Panc1 (cell line): ENCODE data around the gene KCNC1. TPM values are rescaled to one million over a fixed set of nuclear protein-coding genes. Genes with fewer than 3 reads are reported as not detected.

Experiments
- ATAC-seq: fragments of 200-7000 bp; cut with Tn5 transposase; 2 replicates; pipeline ENCODE4 v1.9.1; 2020; ENCODE audit warnings: mild to moderate bottlenecking, moderate library complexity
- BruUV-seq: library from RNA; stranded (reverse); fragments of 400-500 nt; replicated peaks from 2 replicates; lab custom pipeline; 2021; lab: Mats Ljungman, UMichigan
- CTCF ChIA-PET: fragments of 300-600 bp; sonication (Branson Sonifier 250); formaldehyde crosslinking; loops from one replicate; lab custom pipeline; 2022; ENCODE audit warnings: antibody characterized with exemption; lab: Charles Lee
- POLR2A ChIA-PET: fragments of 300-600 bp; sonication (Branson Sonifier 250); formaldehyde crosslinking; loops from one replicate; lab custom pipeline; 2022; ENCODE audit warnings: antibody characterized with exemption; lab: Charles Lee
- DNase-seq: peaks from one replicate; pipeline ENCODE4 v3.0.0-alpha.2; 2010; ENCODE audit warnings: low read depth, low spot score
- H3K27ac ChIP-seq: 2 replicates; pipeline ENCODE4 v1.5.1; 2011; ENCODE audit warnings: mild to moderate bottlenecking, low read length, inconsistent platforms
- H3K27me3 ChIP-seq: fragments of 200-500 bp; sonication (Bioruptor generic); 2 replicates; pipeline ENCODE4 v1.6.0; 2014; ENCODE audit warnings: low read length, inconsistent platforms; ENCODE audit not compliant: control insufficient read depth, insufficient read depth
- H3K36me3 ChIP-seq: fragments of 200-500 bp; sonication (Bioruptor generic); 2 replicates; pipeline ENCODE4 v1.5.1; 2014; ENCODE audit warnings: inconsistent platforms, mild to moderate bottlenecking, low read length, moderate library complexity; ENCODE audit not compliant: control insufficient read depth, insufficient read depth
- H3K4me1 ChIP-seq: 2 replicates; pipeline ENCODE4 v1.5.1; 2011; ENCODE audit warnings: inconsistent platforms, mild to moderate bottlenecking, low read length, moderate library complexity; ENCODE audit not compliant: control insufficient read depth, insufficient read depth
- H3K4me3 ChIP-seq, 2 experiments: 2 replicates each; pipeline ENCODE4 v1.5.1; 2011 to 2012; ENCODE audit warnings: low read depth in 2 of 2, low read length in 2 of 2, mild to moderate bottlenecking in 2 of 2, inconsistent platforms in 1 of 2, moderate library complexity in 1 of 2
- H3K9me3 ChIP-seq: fragments of 200-500 bp; sonication (Bioruptor generic); 2 replicates; pipeline ENCODE4 v1.5.1; 2014; ENCODE audit warnings: low read depth, mild to moderate bottlenecking, inconsistent platforms, low read length, moderate library complexity; ENCODE audit not compliant: control insufficient read depth, insufficient read depth
- POLR2AphosphoS5 ChIP-seq: IDR thresholded peaks from 2 replicates; pipeline ENCODE4 v1.6.1; 2012; ENCODE audit warnings: mild to moderate bottlenecking, low read depth, low read length, moderate library complexity
- REST ChIP-seq, 2 experiments: IDR thresholded peaks; 2 replicates each; pipeline ENCODE4 v1.6.1; 2011 to 2012; ENCODE audit warnings: low read depth in 2 of 2, control low read depth in 1 of 2, low read length in 1 of 2, mild to moderate bottlenecking in 1 of 2, moderate library complexity in 1 of 2; ENCODE audit not compliant: insufficient read depth in 1 of 2
- SIN3A ChIP-seq: IDR thresholded peaks from 2 replicates; pipeline ENCODE4 v1.6.1; 2012; ENCODE audit warnings: low read depth, mild to moderate bottlenecking, low read length, moderate library complexity, borderline replicate concordance; ENCODE audit not compliant: insufficient read depth
- TCF7L2 ChIP-seq: IDR thresholded peaks from 2 replicates; pipeline ENCODE4 v1.6.1; 2011; ENCODE audit warnings: mild to moderate bottlenecking, low read depth, low read length, inconsistent platforms
- in situ Hi-C: cut with HindIII; loops from 2 replicates; pipeline ENCODE4 v1.10.0; 2016; ENCODE audit warnings: low sequenced_read_pairs, low pct_unique_long_range_greater_than_20kb
- intact Hi-C: fragments of 100-400 bp; cut with micrococcal nuclease; formaldehyde crosslinking; loops from one replicate; pipeline ENCODE4 v1.10.0; 2022; ENCODE audit not compliant: unreplicated experiment
- total RNA-seq: library from RNA; stranded (reverse); gene quantifications from one replicate; pipeline ENCODE4 v1.2.1, GENCODE V29; 2021; ENCODE audit not compliant: unreplicated experiment
- TF ChIP-seq, protein P1 (sequence below): fragments of 450-650 bp; IDR thresholded peaks from 2 replicates; pipeline ENCODE4 v1.5.1; 2017; ENCODE audit warnings: mild to moderate bottlenecking

Gene KCNC1
- total RNA-seq, 1 experiment from 2014 or later, result 0.95 TPM

DNA sequence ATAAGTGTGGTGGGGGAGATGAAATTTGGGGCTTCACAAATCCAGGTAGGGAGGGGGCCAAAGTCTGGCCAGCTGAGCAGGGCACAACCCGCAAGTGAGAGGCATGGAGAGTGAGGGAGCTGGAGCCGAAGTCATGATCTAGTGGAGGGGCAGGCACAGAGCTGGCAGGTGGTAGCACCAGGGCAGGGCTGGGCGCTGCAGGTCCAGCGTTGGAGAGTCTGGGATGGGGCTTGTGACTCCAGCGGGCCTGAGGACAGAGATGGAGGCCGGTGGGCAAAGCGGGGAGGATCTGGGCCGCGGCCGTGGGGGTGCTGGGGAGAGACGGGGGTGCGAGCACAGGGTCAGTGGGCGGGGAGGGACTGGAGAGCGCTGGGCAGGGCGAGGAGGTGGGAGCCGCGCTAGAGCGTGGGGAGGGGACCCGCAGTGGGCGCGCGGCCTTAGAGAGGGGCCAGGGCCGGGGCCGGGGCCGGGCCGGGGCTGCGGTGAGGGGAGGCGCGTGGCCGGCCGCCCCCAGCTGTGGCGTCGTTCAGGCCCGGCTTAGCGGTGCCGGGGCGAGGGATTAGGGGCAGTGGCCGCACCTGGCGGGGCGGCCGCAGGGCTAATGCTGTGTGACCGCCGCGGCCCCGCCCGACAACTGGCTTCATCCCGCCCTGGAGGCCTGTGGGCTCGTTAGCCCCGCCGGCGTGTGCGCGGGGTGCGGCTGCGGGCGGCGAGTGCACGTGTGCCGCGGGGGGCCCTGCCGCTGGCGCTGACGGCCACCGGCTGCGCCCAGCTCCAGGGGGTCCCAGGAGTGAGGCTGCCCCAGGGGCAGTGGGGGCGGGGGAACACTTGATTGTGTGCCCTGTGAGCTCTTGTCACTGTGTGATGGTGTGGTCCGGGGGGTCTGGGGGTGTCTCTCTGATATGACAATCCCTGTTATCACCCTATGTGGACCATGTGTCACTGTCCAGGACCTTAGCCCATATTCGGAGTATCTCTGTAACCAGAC lies 38.8 kb upstream of the KCNC1 start:
- TF ChIP-seq, protein P1, sequence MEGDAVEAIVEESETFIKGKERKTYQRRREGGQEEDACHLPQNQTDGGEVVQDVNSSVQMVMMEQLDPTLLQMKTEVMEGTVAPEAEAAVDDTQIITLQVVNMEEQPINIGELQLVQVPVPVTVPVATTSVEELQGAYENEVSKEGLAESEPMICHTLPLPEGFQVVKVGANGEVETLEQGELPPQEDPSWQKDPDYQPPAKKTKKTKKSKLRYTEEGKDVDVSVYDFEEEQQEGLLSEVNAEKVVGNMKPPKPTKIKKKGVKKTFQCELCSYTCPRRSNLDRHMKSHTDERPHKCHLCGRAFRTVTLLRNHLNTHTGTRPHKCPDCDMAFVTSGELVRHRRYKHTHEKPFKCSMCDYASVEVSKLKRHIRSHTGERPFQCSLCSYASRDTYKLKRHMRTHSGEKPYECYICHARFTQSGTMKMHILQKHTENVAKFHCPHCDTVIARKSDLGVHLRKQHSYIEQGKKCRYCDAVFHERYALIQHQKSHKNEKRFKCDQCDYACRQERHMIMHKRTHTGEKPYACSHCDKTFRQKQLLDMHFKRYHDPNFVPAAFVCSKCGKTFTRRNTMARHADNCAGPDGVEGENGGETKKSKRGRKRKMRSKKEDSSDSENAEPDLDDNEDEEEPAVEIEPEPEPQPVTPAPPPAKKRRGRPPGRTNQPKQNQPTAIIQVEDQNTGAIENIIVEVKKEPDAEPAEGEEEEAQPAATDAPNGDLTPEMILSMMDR, result no peak
- no peak for TF ChIP-seq REST (IDR thresholded peaks at IDR 0.05; ENCODE audit: insufficient read depth in 1 of 2, low read depth in 2 of 2, low read length in 1 of 2)
- TF ChIP-seq TCF7L2, result no peak
- TF ChIP-seq POLR2AphosphoS5, result no peak
- no peak for TF ChIP-seq SIN3A
- ChIA-PET POLR2A (no interaction called here), CTCF (no interaction called here)
- no peak for DNase-seq
- in situ Hi-C loops, result no loop called here
- Histone ChIP-seq H3K36me3 (no peaks in the 10 kb centered on the region), H3K4me1 (no peaks in the 10 kb centered on the region), H3K27ac (no peak overlapping the region), H3K4me3 (no peak overlapping the region), H3K9me3 (no peaks in the 10 kb centered on the region), H3K27me3 (peaks cover 10% of the 10 kb centered on the region; the same call in 1 of the 2 replicates)
- no peak; the same call in 1 of the 2 replicates for ATAC-seq
- intact Hi-C loops, result no loop called here
- no TSS peak for BruUV-seq

DNA sequence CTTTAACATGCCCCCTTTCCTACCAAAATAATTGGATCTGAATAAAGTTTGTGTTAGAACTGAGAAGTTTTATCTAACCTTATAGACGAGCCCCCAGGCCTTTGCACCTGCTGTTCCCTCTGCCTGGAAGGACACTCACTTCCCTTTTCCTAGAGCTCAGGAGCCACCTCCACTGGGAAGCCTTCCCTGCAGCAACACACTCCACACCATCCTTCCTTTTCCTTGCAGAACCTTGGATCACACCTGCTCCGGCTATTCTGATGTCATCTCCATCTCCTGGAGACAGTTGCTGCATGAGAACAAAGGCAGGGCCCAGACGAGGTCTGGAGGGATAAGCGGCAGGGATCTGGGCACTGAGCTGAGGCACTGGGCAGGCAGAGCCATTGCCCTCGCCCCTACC lies 37.8 kb upstream of the KCNC1 start:
- peaks cover 4% of the 10 kb centered on the region; the same call in 1 of the 2 replicates for H3K27me3 ChIP-seq
- BruUV-seq, result no TSS peak
- in situ Hi-C loops, result no loop called here

More for the DNA sequence above, 37.8 kb upstream of the KCNC1 start:
- DNase-seq, result no peak
- Histone ChIP-seq H3K9me3 (no peaks in the 10 kb centered on the region), H3K36me3 (no peaks in the 10 kb centered on the region), H3K4me1 (no peaks in the 10 kb centered on the region), H3K4me3 (no peak overlapping the region), H3K27ac (no peak overlapping the region)
- POLR2A ChIA-PET, result no interaction called here
- intact Hi-C loops, result no loop called here
- no peak for ATAC-seq
- CTCF ChIA-PET, result no interaction called here
- TF ChIP-seq, protein P1, result no peak
- TF ChIP-seq REST (IDR thresholded peaks at IDR 0.05; ENCODE audit: insufficient read depth in 1 of 2, low read depth in 2 of 2, low read length in 1 of 2) (no peak), TCF7L2 (no peak), POLR2AphosphoS5 (no peak), SIN3A (no peak)
